ENCODE measurements around the gene ANKRD60.

ANKRD60 gene

DNA sequence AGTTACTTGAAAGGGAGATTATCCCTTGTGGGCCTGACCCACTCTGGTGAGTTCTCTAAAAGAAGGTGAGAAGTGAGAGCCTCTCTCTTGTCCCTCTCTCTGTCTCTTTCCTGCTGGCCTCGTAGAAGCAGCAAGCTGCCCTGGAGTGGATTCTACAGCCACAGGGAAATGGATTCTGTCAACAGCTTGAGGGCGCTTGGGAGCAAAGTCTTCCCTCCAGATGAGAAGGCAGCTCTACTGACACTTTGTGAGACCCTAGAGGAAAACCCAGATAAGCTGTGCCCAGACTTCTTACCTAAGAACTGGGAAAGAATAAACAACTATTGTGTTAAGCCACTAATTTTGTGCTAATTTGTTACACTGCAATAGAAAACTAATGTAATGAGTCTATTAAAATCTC lies 39.9 kb downstream of the ANKRD60 start:
- no peak overlapping the region for H3K27ac ChIP-seq (ENCODE audit: low read length)
- no peaks in the 10 kb centered on the region for H3K79me2 ChIP-seq (ENCODE audit: low read length)
- no peak overlapping the region for H2AFZ ChIP-seq (ENCODE audit: low read depth, low read length)
- peaks cover 12% of the 10 kb centered on the region; the same call in 1 of the 2 replicates for H3K9me3 ChIP-seq (ENCODE audit: insufficient read depth, low read length)
- H3K4me1 ChIP-seq (ENCODE audit: low read length): no peaks in the 10 kb centered on the region
- H3K4me2 ChIP-seq (ENCODE audit: low read length): no peak overlapping the region
- H4K20me1 ChIP-seq (ENCODE audit: insufficient read depth, low read length): no peaks in the 10 kb centered on the region
- H3K27me3 ChIP-seq (ENCODE audit: low read depth, low read length): peaks cover 44% of the 10 kb centered on the region
- H3K4me3 ChIP-seq (ENCODE audit: low read length): no peak overlapping the region
- TF ChIP-seq, protein P1, sequence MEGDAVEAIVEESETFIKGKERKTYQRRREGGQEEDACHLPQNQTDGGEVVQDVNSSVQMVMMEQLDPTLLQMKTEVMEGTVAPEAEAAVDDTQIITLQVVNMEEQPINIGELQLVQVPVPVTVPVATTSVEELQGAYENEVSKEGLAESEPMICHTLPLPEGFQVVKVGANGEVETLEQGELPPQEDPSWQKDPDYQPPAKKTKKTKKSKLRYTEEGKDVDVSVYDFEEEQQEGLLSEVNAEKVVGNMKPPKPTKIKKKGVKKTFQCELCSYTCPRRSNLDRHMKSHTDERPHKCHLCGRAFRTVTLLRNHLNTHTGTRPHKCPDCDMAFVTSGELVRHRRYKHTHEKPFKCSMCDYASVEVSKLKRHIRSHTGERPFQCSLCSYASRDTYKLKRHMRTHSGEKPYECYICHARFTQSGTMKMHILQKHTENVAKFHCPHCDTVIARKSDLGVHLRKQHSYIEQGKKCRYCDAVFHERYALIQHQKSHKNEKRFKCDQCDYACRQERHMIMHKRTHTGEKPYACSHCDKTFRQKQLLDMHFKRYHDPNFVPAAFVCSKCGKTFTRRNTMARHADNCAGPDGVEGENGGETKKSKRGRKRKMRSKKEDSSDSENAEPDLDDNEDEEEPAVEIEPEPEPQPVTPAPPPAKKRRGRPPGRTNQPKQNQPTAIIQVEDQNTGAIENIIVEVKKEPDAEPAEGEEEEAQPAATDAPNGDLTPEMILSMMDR (IDR thresholded peaks at IDR 0.05; ENCODE audit: low read depth, low read length): no peak
- TF ChIP-seq EZH2phosphoT487 (IDR thresholded peaks at IDR 0.05; ENCODE audit: low read depth): no peak
- H3K36me3 ChIP-seq (replicated peaks; ENCODE audit: low read depth, low read length): no peaks in the 10 kb centered on the region
- no peak overlapping the region for H3K9ac ChIP-seq (ENCODE audit: low read length)

DNA sequence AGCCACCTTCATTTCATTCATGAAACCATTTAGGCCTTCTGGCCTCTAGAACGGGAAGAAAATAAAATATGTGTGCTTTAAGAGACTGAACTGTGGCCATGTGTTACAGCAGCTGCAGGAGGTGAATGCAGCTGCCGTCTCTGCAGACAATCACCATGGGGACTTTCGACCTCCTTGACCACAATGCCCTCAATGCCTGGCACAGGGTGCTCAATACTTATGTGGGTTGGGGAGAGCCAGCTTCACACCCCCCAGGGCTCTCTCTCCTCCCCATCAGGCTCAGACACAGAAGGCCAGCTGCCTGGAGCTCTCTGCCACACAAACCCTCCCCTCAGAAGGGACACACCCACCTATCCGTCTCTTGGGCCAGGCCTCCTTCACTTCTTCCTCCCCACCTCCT lies 43.5 kb downstream of the ANKRD60 start:
- Histone ChIP-seq H3K27me3 (ENCODE audit: low read depth, low read length) (peaks cover 60% of the 10 kb centered on the region), H3K4me1 (ENCODE audit: low read length) (peaks cover 1% of the 10 kb centered on the region; the same call in 1 of the 2 replicates), H2AFZ (ENCODE audit: low read depth, low read length) (no peak overlapping the region), H3K4me3 (ENCODE audit: low read length) (no peak overlapping the region), H3K36me3 (replicated peaks; ENCODE audit: low read depth, low read length) (no peaks in the 10 kb centered on the region), H3K9ac (ENCODE audit: low read length) (no peak overlapping the region), H3K4me2 (ENCODE audit: low read length) (no peak overlapping the region), H4K20me1 (ENCODE audit: insufficient read depth, low read length) (no peaks in the 10 kb centered on the region), H3K27ac (ENCODE audit: low read length) (no peak overlapping the region), H3K9me3 (ENCODE audit: insufficient read depth, low read length) (peaks cover 12% of the 10 kb centered on the region; the same call in 1 of the 2 replicates), H3K79me2 (ENCODE audit: low read length) (no peaks in the 10 kb centered on the region)
- TF ChIP-seq, protein P1 (IDR thresholded peaks at IDR 0.05; ENCODE audit: low read depth, low read length): no peak
- TF ChIP-seq EZH2phosphoT487 (IDR thresholded peaks at IDR 0.05; ENCODE audit: low read depth): no peak

DNA sequence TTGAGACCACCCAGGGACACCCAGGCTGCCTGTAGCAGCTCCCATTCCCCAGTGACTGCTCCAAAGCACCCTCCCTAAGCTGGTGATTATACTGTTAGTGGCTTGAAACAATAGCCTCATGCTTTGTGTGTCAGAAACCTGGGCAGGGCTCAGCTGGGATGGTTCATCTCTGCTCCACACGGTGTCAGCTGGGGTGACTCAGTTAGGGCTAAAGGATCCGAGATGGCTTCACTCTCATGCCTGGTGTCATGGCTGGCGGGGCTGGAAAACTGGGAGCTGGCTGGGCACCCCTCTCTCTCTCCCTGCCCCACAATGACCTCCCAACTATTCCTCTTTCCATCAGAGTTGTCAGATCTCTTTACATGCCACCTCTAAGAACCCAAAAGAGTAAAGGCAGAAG lies 44.4 kb downstream of the ANKRD60 start:
- H3K27ac ChIP-seq (ENCODE audit: low read length): no peak overlapping the region
- peaks cover 12% of the 10 kb centered on the region; the same call in 1 of the 2 replicates for H3K9me3 ChIP-seq (ENCODE audit: insufficient read depth, low read length)
- peaks cover 59% of the 10 kb centered on the region for H3K27me3 ChIP-seq (ENCODE audit: low read depth, low read length)
- H3K9ac ChIP-seq (ENCODE audit: low read length): no peak overlapping the region
- no peak overlapping the region for H2AFZ ChIP-seq (ENCODE audit: low read depth, low read length)
- TF ChIP-seq EZH2phosphoT487 (IDR thresholded peaks at IDR 0.05; ENCODE audit: low read depth): no peak
- TF ChIP-seq, protein P1 (IDR thresholded peaks at IDR 0.05; ENCODE audit: low read depth, low read length): no peak
- H3K36me3 ChIP-seq (replicated peaks; ENCODE audit: low read depth, low read length): no peaks in the 10 kb centered on the region
- peaks cover 9% of the 10 kb centered on the region for H3K4me1 ChIP-seq (ENCODE audit: low read length)
- H3K4me2 ChIP-seq (ENCODE audit: low read length): no peak overlapping the region
- no peaks in the 10 kb centered on the region for H3K79me2 ChIP-seq (ENCODE audit: low read length)
- no peaks in the 10 kb centered on the region for H4K20me1 ChIP-seq (ENCODE audit: insufficient read depth, low read length)
- no peak overlapping the region for H3K4me3 ChIP-seq (ENCODE audit: low read length)

DNA sequence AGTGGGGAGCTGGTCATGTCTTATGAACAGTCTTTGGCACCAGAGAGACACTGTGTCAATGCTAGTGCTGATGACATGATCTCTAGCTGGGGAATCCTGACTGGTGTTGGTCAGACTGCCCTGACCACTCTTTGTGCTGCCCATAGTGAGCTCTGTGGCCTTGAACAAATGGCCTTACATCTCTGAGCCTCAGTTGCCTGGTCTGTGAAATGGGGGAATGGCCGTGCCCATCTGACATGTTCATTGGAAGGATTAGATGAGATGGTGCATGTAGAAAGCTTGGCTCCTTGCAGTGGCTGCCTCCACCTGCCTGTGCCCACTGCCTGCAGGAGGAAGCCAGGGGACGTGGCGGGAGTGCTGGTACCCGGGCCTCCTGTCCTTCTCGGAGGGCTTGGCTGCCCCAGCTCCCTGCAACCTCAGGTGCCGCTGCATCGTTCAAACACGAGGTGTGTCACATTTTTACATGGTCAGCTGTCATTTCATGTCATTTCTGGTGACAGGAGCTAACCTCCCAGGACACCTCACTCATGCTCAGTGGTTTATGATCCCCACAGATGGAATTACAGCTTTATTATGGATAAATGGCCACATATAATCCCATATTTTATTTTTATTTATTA lies 45.8 kb downstream of the ANKRD60 start:
- no peak overlapping the region for H3K9ac ChIP-seq (ENCODE audit: low read length)
- no peak overlapping the region for H3K27ac ChIP-seq (ENCODE audit: low read length)
- H3K4me3 ChIP-seq (ENCODE audit: low read length): no peak overlapping the region
- H3K4me1 ChIP-seq (ENCODE audit: low read length): peaks cover 10% of the 10 kb centered on the region
- no peak overlapping the region for H2AFZ ChIP-seq (ENCODE audit: low read depth, low read length)
- peaks cover 60% of the 10 kb centered on the region for H3K27me3 ChIP-seq (ENCODE audit: low read depth, low read length)
- H3K4me2 ChIP-seq (ENCODE audit: low read length): no peak overlapping the region
- no peaks in the 10 kb centered on the region for H3K79me2 ChIP-seq (ENCODE audit: low read length)
- H4K20me1 ChIP-seq (ENCODE audit: insufficient read depth, low read length): no peaks in the 10 kb centered on the region
- no peak for TF ChIP-seq EZH2phosphoT487 (IDR thresholded peaks at IDR 0.05; ENCODE audit: low read depth)
- TF ChIP-seq, protein P1 (IDR thresholded peaks at IDR 0.05; ENCODE audit: low read depth, low read length): no peak
- H3K9me3 ChIP-seq (ENCODE audit: insufficient read depth, low read length): peaks cover 12% of the 10 kb centered on the region; the same call in 1 of the 2 replicates
- H3K36me3 ChIP-seq (replicated peaks; ENCODE audit: low read depth, low read length): no peaks in the 10 kb centered on the region

Measured in OCI-LY3 (cell line).